AG10803 (cell line): ENCODE results near the gene PAWR.

Experiments
- DNase-seq: peaks from one replicate; pipeline ENCODE4 v3.0.0; 2010; ENCODE audit warnings: low read depth
- H3K4me3 ChIP-seq: 2 replicates; pipeline ENCODE4 v1.5.1; 2011; ENCODE audit warnings: mild to moderate bottlenecking, low read length, control low read depth
- TF ChIP-seq, protein P1 (sequence below): conservative IDR thresholded peaks from 2 replicates; pipeline ENCODE4 v1.5.1; 2011; ENCODE audit warnings: mild to moderate bottlenecking, low read length, control low read depth, inconsistent platforms

Gene PAWR

GRCh38 chr12:79710707-79711483, 20.1 kb upstream of the PAWR start:
- no peak for DNase-seq
- TF ChIP-seq, protein P1, sequence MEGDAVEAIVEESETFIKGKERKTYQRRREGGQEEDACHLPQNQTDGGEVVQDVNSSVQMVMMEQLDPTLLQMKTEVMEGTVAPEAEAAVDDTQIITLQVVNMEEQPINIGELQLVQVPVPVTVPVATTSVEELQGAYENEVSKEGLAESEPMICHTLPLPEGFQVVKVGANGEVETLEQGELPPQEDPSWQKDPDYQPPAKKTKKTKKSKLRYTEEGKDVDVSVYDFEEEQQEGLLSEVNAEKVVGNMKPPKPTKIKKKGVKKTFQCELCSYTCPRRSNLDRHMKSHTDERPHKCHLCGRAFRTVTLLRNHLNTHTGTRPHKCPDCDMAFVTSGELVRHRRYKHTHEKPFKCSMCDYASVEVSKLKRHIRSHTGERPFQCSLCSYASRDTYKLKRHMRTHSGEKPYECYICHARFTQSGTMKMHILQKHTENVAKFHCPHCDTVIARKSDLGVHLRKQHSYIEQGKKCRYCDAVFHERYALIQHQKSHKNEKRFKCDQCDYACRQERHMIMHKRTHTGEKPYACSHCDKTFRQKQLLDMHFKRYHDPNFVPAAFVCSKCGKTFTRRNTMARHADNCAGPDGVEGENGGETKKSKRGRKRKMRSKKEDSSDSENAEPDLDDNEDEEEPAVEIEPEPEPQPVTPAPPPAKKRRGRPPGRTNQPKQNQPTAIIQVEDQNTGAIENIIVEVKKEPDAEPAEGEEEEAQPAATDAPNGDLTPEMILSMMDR, result no peak
- H3K4me3 ChIP-seq, result no peak overlapping the region

- TF ChIP-seq, protein P1, result no peak
- no peak overlapping the region for H3K4me3 ChIP-seq
- no peak for DNase-seq
Observed at GRCh38 chr12:79707830-79708229, 17.1 kb upstream of the PAWR start.

DNA sequence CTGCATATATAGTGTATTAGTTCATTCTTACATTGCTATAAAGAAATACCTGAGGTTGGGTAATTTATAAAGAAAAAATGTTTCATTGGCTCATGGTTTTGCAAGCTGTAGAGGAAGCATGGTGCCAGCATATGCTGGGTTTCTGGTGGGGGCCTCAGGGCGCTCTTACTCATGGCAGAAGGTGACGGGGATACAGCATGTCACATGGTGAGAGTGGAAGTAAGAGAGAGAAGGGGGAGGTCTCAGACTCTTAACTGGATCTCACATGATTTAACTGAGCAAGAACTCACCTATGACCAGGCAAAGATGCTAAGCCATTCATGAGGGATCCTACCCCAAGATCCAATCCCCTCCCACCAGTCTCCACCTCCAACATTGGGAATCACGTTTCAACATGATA, 15.9 kb upstream of the PAWR start:
- DNase-seq, result peak; percentile 20
- no peak overlapping the region for H3K4me3 ChIP-seq
- TF ChIP-seq, protein P1, result no peak

DNA sequence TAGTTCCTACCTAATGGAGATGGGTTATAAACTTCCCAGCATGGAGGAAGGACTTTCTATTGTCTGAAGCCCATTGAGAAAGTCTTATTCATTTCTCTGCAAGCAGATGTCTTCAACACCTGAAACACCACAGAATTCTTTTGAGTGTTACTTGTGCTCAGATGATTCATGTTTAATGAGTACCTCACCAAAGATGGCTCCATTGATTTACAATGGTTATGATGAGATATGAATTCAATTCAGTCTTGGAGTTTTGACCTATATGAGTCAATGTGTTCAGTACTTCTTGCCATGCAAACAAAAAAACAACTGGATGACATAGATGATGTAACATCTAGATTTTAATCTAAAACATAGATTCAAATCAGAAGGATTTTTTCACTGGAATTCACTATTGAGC, 15.4 kb upstream of the PAWR start:
- peak; percentile 51 for DNase-seq
- H3K4me3 ChIP-seq, result no peak overlapping the region
- TF ChIP-seq, protein P1, result no peak

DNA sequence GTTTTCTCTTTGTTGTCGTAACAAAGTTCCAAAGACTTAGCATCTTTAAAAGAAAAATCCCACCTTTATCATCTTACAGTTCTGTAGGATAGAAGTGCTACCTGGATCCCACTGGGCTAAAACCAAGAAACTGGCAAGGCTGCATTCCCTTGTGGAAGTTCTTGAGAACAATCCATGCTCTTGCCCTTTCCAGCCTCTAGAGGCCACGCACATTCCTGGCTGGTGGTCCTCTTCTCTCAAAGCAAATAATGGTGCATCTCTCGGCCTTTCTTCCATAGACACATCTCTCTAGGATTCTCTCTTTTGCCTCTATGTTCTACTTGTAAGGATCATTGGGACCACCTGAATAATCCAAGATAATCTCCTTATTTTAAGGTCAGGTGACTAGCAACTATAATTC, 8.2 kb upstream of the PAWR start:
- no peak for DNase-seq
- TF ChIP-seq, protein P1, result no peak
- no peak overlapping the region for H3K4me3 ChIP-seq

GRCh38 chr12:79696416-79696815, 5.7 kb upstream of the PAWR start:
- H3K4me3 ChIP-seq, result no peak overlapping the region
- DNase-seq, result no peak
- TF ChIP-seq, protein P1, result no peak

DNA sequence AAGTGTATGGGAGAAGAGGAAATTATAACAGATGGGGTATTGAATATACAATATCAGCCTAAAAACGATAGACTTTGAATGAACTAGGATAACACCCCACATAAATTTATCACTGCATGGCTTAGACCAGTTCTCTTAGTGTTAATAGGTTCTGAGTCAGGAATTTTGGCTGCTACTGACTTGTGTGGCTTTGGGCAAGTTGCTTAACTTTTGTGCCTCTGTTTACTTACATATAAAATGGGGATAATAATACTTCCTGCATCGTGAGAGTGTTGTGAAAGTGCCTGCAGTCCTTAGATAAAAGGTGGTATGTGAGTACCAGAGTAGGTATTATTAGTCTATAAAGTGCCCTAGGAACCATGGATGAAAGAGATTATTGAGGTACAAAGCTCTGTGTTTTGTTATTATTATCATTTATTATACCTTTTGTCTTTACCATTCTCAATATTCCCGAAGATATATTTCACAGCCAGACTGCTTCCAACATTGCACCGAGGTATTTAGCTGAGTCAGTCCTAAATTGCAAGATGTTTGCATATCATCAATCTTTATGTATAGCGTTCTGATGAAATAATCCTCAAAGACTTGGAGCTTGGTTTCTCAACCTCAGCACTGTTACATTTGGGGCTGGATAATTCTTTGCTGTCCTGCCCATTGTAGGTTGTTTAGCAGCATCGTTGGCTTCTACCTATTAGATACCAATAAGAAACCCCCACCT, 2.3 kb upstream of the PAWR start:
- TF ChIP-seq, protein P1, result no peak
- peak; percentile 58 for DNase-seq
- no peak overlapping the region; the same call in 1 of the 2 replicates for H3K4me3 ChIP-seq
